G401 (cell line): Measurements from ENCODE around the gene PXDN. TPM values are rescaled to one million over a fixed set of nuclear protein-coding genes. Genes with fewer than 3 reads are reported as not detected.
A peak's percentile ranks its signal among the peaks of the same experiment; 100 is the strongest.

Experiments used
- DNase-seq: peaks from one replicate; pipeline ENCODE4 v3.0.0-alpha.2; 2015; ENCODE audit warnings: low spot score
- in situ Hi-C: cut with HindIII; loops from 2 replicates; pipeline ENCODE4 v1.10.0; 2016; ENCODE audit warnings: low sequenced_read_pairs, mixed read lengths
- total RNA-seq: library from RNA; depleted of rRNA; stranded (reverse); fragments of >200 nt; shearing (Covaris generic); gene quantifications from 2 replicates; pipeline ENCODE4 v1.2.3, GENCODE V29; 2014; rRNA removed

PXDN gene, protein sequence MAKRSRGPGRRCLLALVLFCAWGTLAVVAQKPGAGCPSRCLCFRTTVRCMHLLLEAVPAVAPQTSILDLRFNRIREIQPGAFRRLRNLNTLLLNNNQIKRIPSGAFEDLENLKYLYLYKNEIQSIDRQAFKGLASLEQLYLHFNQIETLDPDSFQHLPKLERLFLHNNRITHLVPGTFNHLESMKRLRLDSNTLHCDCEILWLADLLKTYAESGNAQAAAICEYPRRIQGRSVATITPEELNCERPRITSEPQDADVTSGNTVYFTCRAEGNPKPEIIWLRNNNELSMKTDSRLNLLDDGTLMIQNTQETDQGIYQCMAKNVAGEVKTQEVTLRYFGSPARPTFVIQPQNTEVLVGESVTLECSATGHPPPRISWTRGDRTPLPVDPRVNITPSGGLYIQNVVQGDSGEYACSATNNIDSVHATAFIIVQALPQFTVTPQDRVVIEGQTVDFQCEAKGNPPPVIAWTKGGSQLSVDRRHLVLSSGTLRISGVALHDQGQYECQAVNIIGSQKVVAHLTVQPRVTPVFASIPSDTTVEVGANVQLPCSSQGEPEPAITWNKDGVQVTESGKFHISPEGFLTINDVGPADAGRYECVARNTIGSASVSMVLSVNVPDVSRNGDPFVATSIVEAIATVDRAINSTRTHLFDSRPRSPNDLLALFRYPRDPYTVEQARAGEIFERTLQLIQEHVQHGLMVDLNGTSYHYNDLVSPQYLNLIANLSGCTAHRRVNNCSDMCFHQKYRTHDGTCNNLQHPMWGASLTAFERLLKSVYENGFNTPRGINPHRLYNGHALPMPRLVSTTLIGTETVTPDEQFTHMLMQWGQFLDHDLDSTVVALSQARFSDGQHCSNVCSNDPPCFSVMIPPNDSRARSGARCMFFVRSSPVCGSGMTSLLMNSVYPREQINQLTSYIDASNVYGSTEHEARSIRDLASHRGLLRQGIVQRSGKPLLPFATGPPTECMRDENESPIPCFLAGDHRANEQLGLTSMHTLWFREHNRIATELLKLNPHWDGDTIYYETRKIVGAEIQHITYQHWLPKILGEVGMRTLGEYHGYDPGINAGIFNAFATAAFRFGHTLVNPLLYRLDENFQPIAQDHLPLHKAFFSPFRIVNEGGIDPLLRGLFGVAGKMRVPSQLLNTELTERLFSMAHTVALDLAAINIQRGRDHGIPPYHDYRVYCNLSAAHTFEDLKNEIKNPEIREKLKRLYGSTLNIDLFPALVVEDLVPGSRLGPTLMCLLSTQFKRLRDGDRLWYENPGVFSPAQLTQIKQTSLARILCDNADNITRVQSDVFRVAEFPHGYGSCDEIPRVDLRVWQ (N-terminal part only)
- total RNA-seq = 16.4 and 25.4 TPM in 2 replicates

GRCh38 chr2:1744446-1745170 lies at the start of gene PXDN:
PXDN (minus strand) TSS chr2:1744515; CDS start chr2:1744455, 60 bp downstream.
- in situ Hi-C loops = no loop called here
- no peak for DNase-seq

DNA sequence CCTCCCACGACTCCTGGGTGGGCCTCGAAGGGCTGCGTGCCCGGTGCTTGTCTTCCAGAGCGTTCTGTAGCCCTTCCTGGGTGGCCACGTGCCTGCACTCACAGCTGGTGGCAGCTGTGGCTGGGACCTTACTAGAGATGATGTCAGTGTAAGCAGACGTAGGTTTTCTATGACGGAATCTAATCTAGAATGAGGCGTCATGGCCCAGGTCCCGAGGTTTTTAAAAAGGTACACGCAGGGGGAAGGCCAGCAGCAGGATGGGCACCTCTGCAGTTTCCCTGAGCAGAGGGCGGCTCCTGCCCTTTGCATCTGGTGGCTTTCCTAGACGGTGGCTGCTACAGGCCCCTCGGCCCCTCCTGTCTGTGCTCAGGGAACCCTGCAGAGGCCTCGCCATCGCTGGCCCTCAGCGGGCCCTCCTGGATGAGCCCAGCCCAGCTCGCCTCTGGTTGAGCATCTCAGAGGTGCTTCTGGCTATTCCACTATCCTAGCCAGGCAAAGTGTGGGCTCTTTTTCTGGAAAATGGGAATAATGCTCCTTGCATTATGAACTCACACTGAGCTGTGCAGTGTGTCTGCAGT lies 49.6 kb upstream of the PXDN start:
- in situ Hi-C loops = no loop called here

GRCh38 chr2:1793001-1793867 lies 48.9 kb upstream of the PXDN start:
- no peak for DNase-seq
- in situ Hi-C loops = no loop called here

More for the DNA sequence above, 49.6 kb upstream of the PXDN start:
- DNase-seq = no peak

- in situ Hi-C loops = no loop called here
- DNase-seq = peak; percentile 19
Observed at GRCh38 chr2:1791685-1792435, 47.5 kb upstream of the PXDN start.

GRCh38 chr2:1791006-1791605 lies 46.8 kb upstream of the PXDN start:
- in situ Hi-C loops = no loop called here
- no peak for DNase-seq

- in situ Hi-C loops = no loop called here
- DNase-seq = no peak
Observed at GRCh38 chr2:1790473-1790872, 46.2 kb upstream of the PXDN start.

DNA sequence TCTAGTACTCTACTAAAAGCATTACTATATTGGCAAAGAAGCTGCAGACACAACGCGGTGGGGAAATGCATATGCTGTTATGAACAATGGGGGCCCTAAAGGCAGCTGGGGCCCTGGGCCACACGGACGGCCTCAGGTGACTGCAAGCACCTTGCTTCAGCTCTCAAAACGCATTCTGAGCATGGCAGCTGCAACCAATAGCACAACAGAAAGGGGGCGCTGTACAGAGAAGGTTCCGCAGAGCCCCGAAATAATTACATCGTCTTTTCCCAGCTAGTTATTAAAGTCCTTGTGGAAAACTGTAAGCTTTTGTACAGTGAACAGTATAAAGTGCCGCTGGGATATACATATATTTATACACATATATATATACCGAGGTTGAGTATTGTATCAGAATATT lies 45.3 kb upstream of the PXDN start:
- DNase-seq = no peak
- in situ Hi-C loops = no loop called here

GRCh38 chr2:1788478-1788959 lies 44.2 kb upstream of the PXDN start:
- in situ Hi-C loops = no loop called here
- DNase-seq = no peak

GRCh38 chr2:1787755-1788477 lies 43.6 kb upstream of the PXDN start:
- in situ Hi-C loops = no loop called here
- no peak for DNase-seq

GRCh38 chr2:1784986-1785617 lies 40.8 kb upstream of the PXDN start:
- in situ Hi-C loops = no loop called here
- no peak for DNase-seq

- no peak for DNase-seq
Observed at GRCh38 chr2:1784087-1784486, 39.8 kb upstream of the PXDN start.

DNA sequence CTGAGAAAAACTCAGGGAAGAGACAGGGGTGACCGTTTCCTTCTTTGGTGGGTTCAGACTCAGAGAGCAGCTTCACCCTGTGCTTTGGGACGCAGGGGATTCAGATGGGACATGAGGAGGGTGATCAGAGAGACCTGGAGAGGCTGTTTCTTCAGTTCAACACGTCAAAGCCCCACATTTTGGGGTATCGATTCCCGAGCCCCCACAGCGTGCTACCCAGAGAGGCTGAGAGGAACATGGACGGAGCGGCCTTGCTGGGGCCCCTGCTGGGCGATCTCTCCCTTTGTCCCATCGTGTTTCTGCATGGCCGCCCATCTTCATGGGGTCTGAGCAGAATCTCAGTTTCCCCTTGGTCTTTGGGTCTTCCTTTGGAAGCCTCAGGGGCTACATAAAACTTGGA lies 38.2 kb upstream of the PXDN start:
- DNase-seq = no peak
- in situ Hi-C loops = no loop called here

More at GRCh38 chr2:1784087-1784486, 39.8 kb upstream of the PXDN start:
- in situ Hi-C loops = no loop called here

DNA sequence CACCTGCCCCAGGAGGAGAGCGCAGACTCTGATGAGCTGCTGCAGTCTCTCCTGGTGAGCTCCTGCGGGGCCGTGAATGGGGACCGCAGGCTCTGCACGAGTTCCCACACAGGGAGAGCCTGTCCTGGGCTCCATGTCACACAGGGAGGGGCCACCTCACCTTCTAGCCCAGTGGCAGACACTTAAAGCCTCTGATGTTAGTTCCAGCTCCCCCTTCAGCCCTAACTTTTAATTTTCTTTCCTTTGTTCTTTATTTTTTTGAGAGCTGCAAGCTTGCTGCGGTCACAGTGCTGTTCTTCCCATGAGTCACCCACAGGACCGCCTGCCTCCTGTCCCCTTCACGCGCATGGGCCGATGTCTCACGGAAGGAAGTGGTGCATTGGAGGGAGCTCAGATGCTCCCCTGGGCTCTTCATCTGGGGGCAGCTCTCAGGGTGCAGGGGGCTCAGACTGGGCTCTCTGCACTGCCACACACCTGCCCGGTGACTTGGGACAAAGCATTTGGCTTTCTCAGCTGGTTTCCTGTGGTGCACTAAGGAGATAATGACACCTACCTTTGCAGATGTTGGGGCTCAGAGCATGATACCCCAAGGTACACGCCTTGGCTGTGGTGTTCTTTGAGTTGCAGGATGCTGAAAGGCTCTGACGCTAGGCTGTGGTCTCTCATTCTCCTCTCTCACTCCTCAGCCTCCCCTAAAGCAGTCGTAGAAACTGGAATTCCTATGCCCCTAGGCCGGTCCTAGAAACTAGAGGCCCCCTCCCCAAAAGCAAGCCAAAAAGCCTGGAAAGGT lies 37.2 kb upstream of the PXDN start:
- in situ Hi-C loops = no loop called here
- no peak for DNase-seq

GRCh38 chr2:1780693-1781092 lies 36.4 kb upstream of the PXDN start:
- no peak for DNase-seq
- in situ Hi-C loops = no loop called here
